ENCODE measurements around the gene ZFYVE21.

The ZFYVE21 gene

DNA sequence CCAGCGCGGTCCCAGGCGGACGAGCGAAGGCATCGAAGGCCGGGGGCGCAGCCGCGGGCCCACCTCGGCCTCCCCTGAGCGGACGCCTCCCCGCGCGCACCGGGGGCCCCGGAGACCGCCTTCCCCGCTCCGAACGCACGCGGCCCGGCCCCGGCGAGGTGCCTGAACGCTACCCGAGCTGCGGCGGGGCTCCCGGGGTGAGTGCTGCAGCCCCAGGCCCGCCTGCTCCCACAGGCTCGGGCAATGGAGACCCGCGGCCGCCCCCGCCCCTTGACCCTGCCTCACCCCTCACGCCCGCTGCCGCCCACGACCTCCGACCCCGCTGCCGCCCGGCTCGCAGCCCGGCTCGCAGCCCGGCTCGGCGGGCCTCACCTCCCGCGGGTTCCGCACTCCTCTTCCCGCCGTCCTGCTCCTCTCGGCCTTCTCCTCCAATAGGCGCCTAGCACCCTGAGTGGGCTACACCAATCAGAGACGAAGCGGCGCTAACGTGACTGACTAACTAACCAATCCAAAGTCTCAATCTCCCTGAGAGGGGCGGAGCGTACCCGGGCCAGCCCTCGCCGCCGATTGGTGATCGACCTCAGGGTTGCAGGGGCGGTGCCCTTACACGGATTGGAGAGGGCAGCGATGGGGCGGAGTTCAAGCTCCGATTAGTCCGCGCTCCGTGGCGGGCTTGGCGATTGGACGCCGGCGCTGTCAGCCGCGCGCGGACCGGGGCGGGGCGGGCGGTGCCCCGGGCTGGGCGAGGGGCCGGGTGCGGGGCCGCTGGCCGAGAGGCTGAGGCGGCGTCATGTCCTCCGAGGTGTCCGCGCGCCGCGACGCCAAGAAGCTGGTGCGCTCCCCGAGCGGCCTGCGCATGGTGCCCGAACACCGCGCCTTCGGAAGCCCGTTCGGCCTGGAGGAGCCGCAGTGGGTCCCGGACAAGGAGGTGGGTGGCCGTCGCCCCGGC, at the start of gene ZFYVE21, which contains the start of gene XRCC3:
Gene ZFYVE21 (plus strand): TSS at position 759 of the 949 bp plus-strand sequence. CDS start 32 bp downstream, at position 791.
Gene XRCC3 (minus strand): TSS at position 400 of the 949 bp plus-strand sequence. CDS start 4,364 bp downstream, outside the sequence.
- peak within 1 kb of the TSS; percentile 73 for H3K4me3 ChIP-seq (ENCODE audit: low read depth, low read length)

- no peak overlapping the region for H3K4me3 ChIP-seq (ENCODE audit: low read depth, low read length)
Measured at GRCh38 chr14:103667671-103668070, 47.9 kb upstream of the ZFYVE21 start.

- no peak overlapping the region for H3K4me3 ChIP-seq (ENCODE audit: low read depth, low read length)
Measured at GRCh38 chr14:103668117-103668516, 47.5 kb upstream of the ZFYVE21 start.

DNA sequence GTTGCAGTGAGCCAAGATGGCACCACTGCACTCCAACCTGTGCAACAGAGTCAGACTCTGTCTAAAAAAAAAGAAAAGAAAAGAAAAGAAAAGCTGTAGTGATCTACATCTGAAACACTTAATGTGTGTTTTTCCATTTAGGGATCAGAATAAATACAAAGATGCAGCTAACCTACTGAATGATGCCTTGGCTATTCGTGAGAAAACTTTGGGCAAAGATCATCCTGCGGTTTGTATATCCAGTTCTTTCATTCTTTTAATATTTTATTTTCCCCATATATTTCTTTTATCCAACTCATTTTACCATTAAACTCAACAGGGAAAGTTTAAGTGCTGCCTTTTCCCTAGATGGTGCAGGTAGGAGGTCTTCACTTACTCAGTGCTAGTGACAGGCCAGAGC, 46.2 kb upstream of the ZFYVE21 start:
- H3K4me3 ChIP-seq (ENCODE audit: low read depth, low read length): no peak overlapping the region

DNA sequence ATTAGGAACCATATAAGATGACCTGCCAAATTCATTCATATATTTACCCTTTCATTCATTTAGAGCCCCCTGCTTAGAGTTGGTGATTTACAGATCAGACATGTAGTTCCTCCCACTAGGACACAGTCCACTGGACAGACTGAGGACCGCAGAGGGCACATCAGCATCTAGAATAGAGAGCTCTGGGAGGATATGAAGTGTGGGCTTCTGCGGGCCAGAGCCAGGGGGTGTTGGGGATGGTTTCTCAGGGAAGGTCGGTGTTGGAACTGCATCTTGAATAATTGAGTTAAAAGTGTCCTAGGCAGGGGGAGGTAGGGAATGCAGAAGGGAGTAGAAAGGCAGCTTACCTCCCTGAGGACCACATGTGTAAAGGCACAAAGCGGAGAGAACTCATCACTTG, 43.7 kb upstream of the ZFYVE21 start:
- no peak overlapping the region for H3K4me3 ChIP-seq (ENCODE audit: low read depth, low read length)

DNA sequence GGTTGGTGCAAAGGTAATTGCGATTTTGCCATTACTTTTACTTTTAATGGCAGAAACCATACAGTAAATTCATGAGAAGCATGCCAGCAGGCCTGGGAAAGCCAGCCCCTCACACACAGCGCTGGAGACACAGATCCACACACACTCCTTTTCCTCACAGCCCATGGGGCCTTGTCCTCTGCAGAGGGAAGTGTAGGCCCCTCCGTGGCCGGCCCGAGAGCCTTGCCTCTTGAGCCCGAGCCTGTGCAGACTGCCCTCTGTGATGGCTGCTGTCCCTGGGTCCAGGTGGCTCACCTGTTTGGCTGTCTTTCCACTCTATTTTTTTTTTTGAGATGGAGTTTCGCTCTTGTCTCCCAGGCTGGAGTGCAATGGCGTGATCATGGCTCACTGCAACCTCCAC, 39.7 kb upstream of the ZFYVE21 start:
- no peak overlapping the region for H3K4me3 ChIP-seq (ENCODE audit: low read depth, low read length)

DNA sequence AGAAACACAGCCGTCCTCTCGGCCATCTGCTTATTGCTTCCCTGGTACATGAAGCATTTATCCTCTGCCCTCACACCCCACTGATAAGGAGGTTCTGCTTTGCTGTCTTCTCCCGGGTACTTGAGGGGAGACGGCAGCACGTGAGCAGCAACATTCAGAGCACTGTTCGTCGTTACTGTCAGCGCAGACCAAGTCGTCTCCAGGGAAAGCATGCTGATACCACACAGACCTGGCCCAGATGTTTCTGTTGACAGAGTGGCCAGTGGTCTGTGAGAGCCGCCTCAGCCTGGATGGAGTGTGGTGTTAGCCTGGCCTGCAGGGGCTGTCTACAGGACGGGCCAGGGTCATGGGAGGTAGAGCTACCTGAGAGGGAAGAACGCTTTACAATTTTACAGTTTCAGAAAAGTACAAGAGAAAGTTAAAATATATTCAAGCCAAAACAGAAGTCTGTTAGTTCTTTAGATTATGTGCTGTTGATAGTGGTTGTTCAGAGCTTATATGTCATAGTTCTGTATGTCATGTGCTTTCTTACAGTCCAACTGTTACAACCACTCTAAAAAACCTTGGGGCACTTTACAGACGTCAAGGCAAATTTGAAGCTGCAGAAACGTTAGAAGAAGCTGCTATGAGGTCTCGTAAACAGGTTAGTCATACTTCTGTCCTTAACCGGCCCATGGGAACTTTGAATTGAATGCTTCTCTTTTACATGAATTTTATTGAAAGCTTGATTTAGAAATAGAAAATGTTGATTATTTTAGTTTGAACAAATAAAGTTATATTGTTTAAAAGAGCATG, 38.5 kb upstream of the ZFYVE21 start:
- H3K4me3 ChIP-seq (ENCODE audit: low read depth, low read length): no peak overlapping the region

DNA sequence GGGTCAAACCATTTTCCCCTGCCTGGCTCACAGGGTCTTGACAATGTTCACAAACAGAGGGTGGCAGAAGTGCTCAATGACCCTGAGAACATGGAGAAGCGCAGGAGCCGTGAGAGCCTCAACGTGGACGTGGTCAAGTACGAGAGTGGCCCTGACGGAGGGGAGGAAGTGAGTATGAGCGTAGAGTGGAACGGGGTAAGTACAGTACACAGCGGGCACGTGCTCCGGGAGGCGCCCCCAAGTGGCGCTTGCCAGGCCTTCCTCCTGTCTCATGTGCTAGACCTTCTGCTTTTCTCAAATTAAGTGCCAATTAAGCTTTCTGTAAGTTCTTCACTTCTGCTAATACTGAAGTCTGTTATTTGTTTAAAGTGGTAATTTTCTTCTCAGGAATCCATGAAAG, 36.3 kb upstream of the ZFYVE21 start:
- H3K4me3 ChIP-seq (ENCODE audit: low read depth, low read length): no peak overlapping the region

GRCh38 chr14:103680491-103681231, 34.9 kb upstream of the ZFYVE21 start:
- no peak overlapping the region for H3K4me3 ChIP-seq (ENCODE audit: low read depth, low read length)

- H3K4me3 ChIP-seq (ENCODE audit: low read depth, low read length): no peak overlapping the region
Measured at GRCh38 chr14:103683139-103683538, 32.5 kb upstream of the ZFYVE21 start.

DNA sequence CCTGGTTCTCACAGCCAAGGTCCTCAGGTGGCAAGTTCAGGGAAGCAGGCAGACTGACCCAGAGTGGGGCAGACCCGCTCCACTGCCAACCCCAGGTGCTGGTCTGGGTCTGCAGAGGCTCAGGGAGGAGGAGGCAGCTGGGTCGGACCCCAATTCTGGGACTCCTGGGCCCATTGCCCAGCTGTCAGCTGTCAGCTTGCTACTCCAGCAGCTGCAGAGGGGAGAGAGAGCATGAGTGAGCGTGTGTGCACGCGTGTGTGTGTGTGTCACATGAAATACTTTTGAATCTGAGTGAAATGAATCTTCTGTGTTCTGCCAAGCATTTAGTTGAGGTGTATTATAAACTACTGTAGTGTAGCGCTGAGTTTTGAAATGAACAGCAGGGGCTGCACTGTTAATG, 31.1 kb upstream of the ZFYVE21 start:
- H3K4me3 ChIP-seq (ENCODE audit: low read depth, low read length): no peak overlapping the region

GRCh38 chr14:103684871-103685270, 30.7 kb upstream of the ZFYVE21 start:
- no peak overlapping the region for H3K4me3 ChIP-seq (ENCODE audit: low read depth, low read length)

GRCh38 chr14:103685276-103686211, 30.1 kb upstream of the ZFYVE21 start:
- no peak overlapping the region for H3K4me3 ChIP-seq (ENCODE audit: low read depth, low read length)

- H3K4me3 ChIP-seq (ENCODE audit: low read depth, low read length): no peak overlapping the region
Measured at GRCh38 chr14:103686831-103687485, 28.7 kb upstream of the ZFYVE21 start.

- H3K4me3 ChIP-seq (ENCODE audit: low read depth, low read length): no peak overlapping the region
Measured at GRCh38 chr14:103687712-103688111, 27.9 kb upstream of the ZFYVE21 start.

DNA sequence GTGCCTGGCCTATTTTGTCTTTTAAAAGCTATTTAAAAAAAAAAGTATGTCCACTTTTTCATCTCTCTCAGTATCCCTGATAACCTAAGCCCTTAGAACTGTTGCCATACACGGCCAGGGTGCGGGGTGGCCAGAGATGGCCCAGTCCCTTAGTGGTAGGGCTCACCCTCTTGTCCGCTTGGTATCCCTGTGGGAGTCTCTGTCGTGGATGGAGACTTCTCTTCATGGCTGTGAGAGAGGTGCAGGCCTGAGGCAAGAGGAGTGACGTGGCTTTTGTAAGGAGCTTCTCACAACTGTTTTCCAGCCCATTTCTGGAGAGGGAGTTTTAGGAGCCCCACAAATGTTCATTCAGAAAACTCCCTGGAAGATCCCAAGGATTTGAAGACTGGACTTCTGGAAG, 27.2 kb upstream of the ZFYVE21 start:
- H3K4me3 ChIP-seq (ENCODE audit: low read depth, low read length): no peak overlapping the region

GRCh38 chr14:103688906-103689902, 26.4 kb upstream of the ZFYVE21 start:
- no peak overlapping the region for H3K4me3 ChIP-seq (ENCODE audit: low read depth, low read length)

DNA sequence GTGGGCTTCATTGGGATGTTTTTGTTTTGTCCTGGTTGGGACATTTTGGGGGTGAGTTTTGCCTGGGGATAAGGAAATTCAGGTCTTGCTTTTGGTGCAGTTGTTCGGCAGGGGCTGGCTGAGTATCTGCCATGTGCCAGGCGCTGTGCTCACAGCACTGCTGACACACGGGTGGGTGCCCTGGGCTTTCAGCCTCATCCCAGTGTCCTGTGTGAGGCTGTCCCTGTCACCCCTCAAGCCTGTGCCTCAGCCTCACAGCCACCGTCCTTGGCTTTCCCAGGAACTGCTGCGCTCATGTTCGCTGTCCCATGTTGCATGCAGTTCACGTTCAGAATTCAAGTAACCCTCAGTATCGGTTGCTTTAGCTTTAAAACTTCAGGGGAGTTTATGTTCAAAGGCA, 25.3 kb upstream of the ZFYVE21 start:
- no peak overlapping the region for H3K4me3 ChIP-seq (ENCODE audit: low read depth, low read length)
